Cardiac fibroblast (primary cell): ENCODE data around the gene PITPNB.
A peak's percentile ranks its signal among the peaks of the same experiment; 100 is the strongest.

Experiments used
- DNase-seq, 2 donors: peaks; one replicate each; pipeline versions ENCODE4 v3.0.0 to v3.0.0-alpha.2; 2010; ENCODE audit warnings: low read depth in 2 of 2
- H3K4me3 ChIP-seq, 2 donors: replicated peaks in 1 of 2; 1 replicate in 1 of 2; 2 replicates in 1 of 2; pipeline ENCODE4 v1.5.1; 2011; ENCODE audit warnings: low read depth in 2 of 2, low read length in 2 of 2, mild to moderate bottlenecking in 2 of 2, moderate library complexity in 1 of 2
- TF ChIP-seq, protein P1 (sequence below): IDR thresholded peaks from one replicate; pipeline ENCODE4 v1.5.1; 2011; ENCODE audit warnings: low read depth, mild to moderate bottlenecking, low read length, inconsistent platforms

The PITPNB gene

GRCh38 chr22:27952779-27953178, 33.7 kb upstream of the PITPNB start:
- DNase-seq = peak; percentile 35 to 46
- TF ChIP-seq, protein P1, sequence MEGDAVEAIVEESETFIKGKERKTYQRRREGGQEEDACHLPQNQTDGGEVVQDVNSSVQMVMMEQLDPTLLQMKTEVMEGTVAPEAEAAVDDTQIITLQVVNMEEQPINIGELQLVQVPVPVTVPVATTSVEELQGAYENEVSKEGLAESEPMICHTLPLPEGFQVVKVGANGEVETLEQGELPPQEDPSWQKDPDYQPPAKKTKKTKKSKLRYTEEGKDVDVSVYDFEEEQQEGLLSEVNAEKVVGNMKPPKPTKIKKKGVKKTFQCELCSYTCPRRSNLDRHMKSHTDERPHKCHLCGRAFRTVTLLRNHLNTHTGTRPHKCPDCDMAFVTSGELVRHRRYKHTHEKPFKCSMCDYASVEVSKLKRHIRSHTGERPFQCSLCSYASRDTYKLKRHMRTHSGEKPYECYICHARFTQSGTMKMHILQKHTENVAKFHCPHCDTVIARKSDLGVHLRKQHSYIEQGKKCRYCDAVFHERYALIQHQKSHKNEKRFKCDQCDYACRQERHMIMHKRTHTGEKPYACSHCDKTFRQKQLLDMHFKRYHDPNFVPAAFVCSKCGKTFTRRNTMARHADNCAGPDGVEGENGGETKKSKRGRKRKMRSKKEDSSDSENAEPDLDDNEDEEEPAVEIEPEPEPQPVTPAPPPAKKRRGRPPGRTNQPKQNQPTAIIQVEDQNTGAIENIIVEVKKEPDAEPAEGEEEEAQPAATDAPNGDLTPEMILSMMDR = no peak
- H3K4me3 ChIP-seq = no peak overlapping the region

GRCh38 chr22:27952091-27952490, 33.0 kb upstream of the PITPNB start:
- TF ChIP-seq, protein P1 = no peak
- H3K4me3 ChIP-seq = no peak overlapping the region
- DNase-seq = peak; percentile 79 to 80

GRCh38 chr22:27949421-27949820, 30.4 kb upstream of the PITPNB start:
- no peak overlapping the region for H3K4me3 ChIP-seq
- TF ChIP-seq, protein P1 = no peak
- DNase-seq = no peak

DNA sequence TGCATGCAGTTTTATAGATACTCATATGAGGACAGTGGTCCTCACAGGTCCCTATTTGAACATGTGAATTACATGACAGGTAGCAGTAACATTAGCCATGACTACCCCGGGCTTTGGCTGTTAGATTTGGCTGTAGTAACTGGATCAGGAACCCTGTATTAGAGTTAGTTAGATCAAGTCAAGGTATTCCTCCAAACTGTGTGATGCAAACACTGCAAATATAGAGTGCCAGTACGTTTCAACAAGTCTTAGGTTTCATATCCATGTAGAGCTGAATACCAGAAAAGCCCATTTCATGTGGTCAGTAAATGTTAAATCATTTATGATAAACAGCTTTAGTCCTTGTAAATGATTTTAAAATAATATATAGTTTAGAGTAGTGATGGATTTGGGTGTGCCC, 29.5 kb upstream of the PITPNB start:
- no peak overlapping the region for H3K4me3 ChIP-seq
- DNase-seq = no peak
- TF ChIP-seq, protein P1 = no peak

GRCh38 chr22:27947448-27947847, 28.4 kb upstream of the PITPNB start:
- TF ChIP-seq, protein P1 = no peak
- no peak overlapping the region for H3K4me3 ChIP-seq
- DNase-seq = peak in 1 of 2 donors; percentile 53

DNA sequence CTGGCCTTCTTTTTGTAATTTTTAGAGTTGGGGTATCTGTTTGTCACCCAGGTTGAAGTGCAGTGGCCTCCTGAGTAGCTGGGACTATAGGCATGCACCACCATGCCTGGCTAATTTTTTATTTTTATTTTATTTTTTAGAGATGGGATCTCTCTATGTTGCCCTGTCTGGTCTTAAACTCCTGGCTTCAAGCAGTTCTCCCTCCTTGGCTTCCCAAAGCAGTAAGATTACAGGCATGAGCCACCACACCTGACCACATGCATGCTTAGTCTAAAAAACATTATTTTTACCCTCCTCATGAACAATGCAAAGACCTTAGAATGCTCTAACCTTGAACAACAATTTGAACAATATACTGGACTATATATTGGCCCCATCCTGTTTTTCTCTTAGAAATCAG, 22.1 kb upstream of the PITPNB start:
- TF ChIP-seq, protein P1 = no peak
- no peak for DNase-seq
- H3K4me3 ChIP-seq = no peak overlapping the region

- DNase-seq = no peak
- TF ChIP-seq, protein P1 = peak; percentile 20
- H3K4me3 ChIP-seq = no peak overlapping the region
These were observed 18.4 kb upstream of the PITPNB start for GRCh38 chr22:27937453-27937852.
